ENCODE results near the gene COX8C.

COX8C gene

GRCh38 chr14:93396456-93396855 is 49.5 kb downstream of the COX8C start:
- Histone ChIP-seq H3K9ac (no peak overlapping the region), H3K27ac (no peak overlapping the region), H3K4me1 (no peaks in the 10 kb centered on the region), H3K4me2 (ENCODE audit: low read length) (no peak overlapping the region), H3K36me3 (ENCODE audit: control insufficient read depth, insufficient read depth, low read length) (no peaks in the 10 kb centered on the region), H2AFZ (no peak overlapping the region), H3K79me2 (no peaks in the 10 kb centered on the region), H3K9me3 (ENCODE audit: control insufficient read depth, low read length) (no peaks in the 10 kb centered on the region), H3K27me3 (ENCODE audit: control insufficient read depth, insufficient read depth, low read length) (no peaks in the 10 kb centered on the region), H3K4me3 (ENCODE audit: low read depth, low read length) (no peak overlapping the region)
- no peak for TF ChIP-seq CTCF (IDR thresholded peaks at IDR 0.05)
